ENCODE measurements around the gene ASIC3. TPM values are rescaled to one million over a fixed set of nuclear protein-coding genes. Genes with fewer than 3 reads are reported as not detected.
A peak's percentile ranks its signal among the peaks of the same experiment; 100 is the strongest.
"Not testable (repeated sequence)": the region's sequence is repeated elsewhere in the genome, so short reads cannot be mapped to it uniquely, and the experiment has no call there.

Gene ASIC3
- total RNA-seq, 1 experiment from 2014 or later: 0.22 TPM

GRCh38 chr7:151013733-151014497, 34.4 kb upstream of the ASIC3 start:
- DNase-seq (ENCODE audit: low read depth): peak; percentile 43

- DNase-seq (ENCODE audit: low read depth): no peak
Measured at GRCh38 chr7:151014950-151015349, 33.4 kb upstream of the ASIC3 start.

- no peak for DNase-seq (ENCODE audit: low read depth)
Measured at GRCh38 chr7:151015967-151016366, 32.4 kb upstream of the ASIC3 start.

- no peak for DNase-seq (ENCODE audit: low read depth)
Measured at GRCh38 chr7:151016505-151016904, 31.8 kb upstream of the ASIC3 start.

- no peak for DNase-seq (ENCODE audit: low read depth)
Measured at GRCh38 chr7:151016942-151017341, 31.4 kb upstream of the ASIC3 start.

- no peak for DNase-seq (ENCODE audit: low read depth)
Measured at GRCh38 chr7:151017370-151017952, 30.9 kb upstream of the ASIC3 start.

GRCh38 chr7:151017953-151018420, 30.3 kb upstream of the ASIC3 start:
- DNase-seq (ENCODE audit: low read depth): no peak

- no peak for DNase-seq (ENCODE audit: low read depth)
Measured at GRCh38 chr7:151018421-151019129, 29.8 kb upstream of the ASIC3 start.

GRCh38 chr7:151019130-151019447, 29.2 kb upstream of the ASIC3 start:
- DNase-seq (ENCODE audit: low read depth): no peak

GRCh38 chr7:151020231-151020630, 28.1 kb upstream of the ASIC3 start:
- DNase-seq (ENCODE audit: low read depth): no peak

GRCh38 chr7:151023232-151023631, 25.1 kb upstream of the ASIC3 start:
- DNase-seq (ENCODE audit: low read depth): no peak

GRCh38 chr7:151024435-151025056, 23.8 kb upstream of the ASIC3 start, which contains the start of gene ATG9B:
Gene ATG9B (minus strand): TSS chr7:151024494. CDS start chr7:151024423, 71 bp downstream.
- DNase-seq (ENCODE audit: low read depth): peak; percentile 49

GRCh38 chr7:151025924-151026671, 22.2 kb upstream of the ASIC3 start:
- DNase-seq (ENCODE audit: low read depth): peak; percentile 81

GRCh38 chr7:151026771-151027727, 21.3 kb upstream of the ASIC3 start:
- not testable (repeated sequence) for DNase-seq (ENCODE audit: low read depth)

- not testable (repeated sequence) for DNase-seq (ENCODE audit: low read depth)
Measured at GRCh38 chr7:151027728-151028130, 20.6 kb upstream of the ASIC3 start.

GRCh38 chr7:151028131-151028947, 20.0 kb upstream of the ASIC3 start, which contains the start of gene ABCB8:
Gene ABCB8 (plus strand): TSS chr7:151028450. CDS start chr7:151028516, 66 bp downstream.
- peak; percentile 99 for DNase-seq (ENCODE audit: low read depth)

GRCh38 chr7:151028948-151029501, 19.3 kb upstream of the ASIC3 start:
- DNase-seq (ENCODE audit: low read depth): no peak

- DNase-seq (ENCODE audit: low read depth): no peak
Measured at GRCh38 chr7:151031011-151031410, 17.3 kb upstream of the ASIC3 start.
